PC-3 (cell line): ENCODE measurements around the gene SRSF7. TPM values are rescaled to one million over a fixed set of nuclear protein-coding genes. Genes with fewer than 3 reads are reported as not detected.

Experiments
- ATAC-seq: fragments of 200-7000 bp; cut with Tn5 transposase; 2 replicates; pipeline ENCODE4 v1.9.1; 2020; ENCODE audit warnings: mild to moderate bottlenecking, moderate library complexity
- BruUV-seq: library from RNA; stranded (reverse); fragments of 400-500 nt; replicated peaks from 2 replicates; lab custom pipeline; 2021; lab: Mats Ljungman, UMichigan
- CTCF ChIA-PET: fragments of 300-600 bp; sonication (Branson Sonifier 250); formaldehyde crosslinking; loops from one replicate; lab custom pipeline; 2022; ENCODE audit warnings: antibody characterized with exemption; lab: Charles Lee
- POLR2A ChIA-PET: fragments of 300-600 bp; sonication (Branson Sonifier 250); formaldehyde crosslinking; loops from one replicate; lab custom pipeline; 2022; ENCODE audit warnings: antibody characterized with exemption; ENCODE audit not compliant: unreplicated experiment; lab: Charles Lee
- DNase-seq: peaks from one replicate; pipeline ENCODE4 v3.0.0-alpha.2; 2015
- H2AFZ ChIP-seq: fragments of 300-600 bp; sonication (generic); 2 replicates; pipeline ENCODE4 v1.6.0; 2016; ENCODE audit warnings: antibody characterized with exemption, low read length
- H3F3A ChIP-seq: fragments of 300-600 bp; sonication (generic); one replicate; pipeline ENCODE4 v1.6.0; 2017; ENCODE audit warnings: antibody characterized with exemption, low read length, control low read depth, mild to moderate bottlenecking; ENCODE audit not compliant: unreplicated experiment
- H3K27ac ChIP-seq: fragments of 300-600 bp; sonication (generic); 2 replicates; pipeline ENCODE4 v1.5.1; 2016; ENCODE audit warnings: mild to moderate bottlenecking, low read length
- H3K27me3 ChIP-seq: fragments of 300-600 bp; sonication (generic); 2 replicates; pipeline ENCODE4 v1.6.1; 2016; ENCODE audit warnings: low read length, mixed read lengths
- H3K36me3 ChIP-seq: fragments of 300-600 bp; sonication (generic); 2 replicates; pipeline ENCODE4 v1.6.1; 2016; ENCODE audit warnings: low read depth, mixed run types, low read length, mixed read lengths
- H3K4me1 ChIP-seq: fragments of 300-600 bp; sonication (generic); 2 replicates; pipeline ENCODE4 v1.5.1; 2016; ENCODE audit warnings: low read length; ENCODE audit not compliant: insufficient read depth
- H3K4me2 ChIP-seq: fragments of 300-600 bp; sonication (generic); 2 replicates; pipeline ENCODE4 v1.6.0; 2016; ENCODE audit warnings: low read length
- H3K4me3 ChIP-seq: fragments of 300-600 bp; sonication (generic); 2 replicates; pipeline ENCODE4 v1.5.1; 2016; ENCODE audit warnings: mild to moderate bottlenecking, low read length, mixed read lengths
- H3K79me2 ChIP-seq: fragments of 300-600 bp; sonication (generic); 2 replicates; pipeline ENCODE4 v1.6.1; 2017; ENCODE audit warnings: low read length, mixed read lengths
- H3K9ac ChIP-seq: fragments of 300-600 bp; sonication (generic); 2 replicates; pipeline ENCODE4 v1.6.0; 2016; ENCODE audit warnings: mild to moderate bottlenecking, low read length
- H3K9me2 ChIP-seq: fragments of 300-600 bp; sonication (generic); replicated peaks from 2 replicates; pipeline ENCODE4 v1.6.1; 2016; ENCODE audit warnings: mixed run types, low read length, mixed read lengths
- H3K9me3 ChIP-seq: fragments of 300-600 bp; sonication (generic); 2 replicates; pipeline ENCODE4 v1.6.1; 2016; ENCODE audit warnings: low read length, mixed read lengths
- H4K20me1 ChIP-seq: fragments of 300-600 bp; sonication (generic); 2 replicates; pipeline ENCODE4 v1.6.1; 2016; ENCODE audit warnings: low read length, mixed read lengths
- CTCF ChIP-seq: fragments of 300-600 bp; sonication (generic); conservative IDR thresholded peaks from 2 replicates; pipeline ENCODE4 v1.5.1; 2017; ENCODE audit warnings: antibody characterized with exemption, low read depth, mild to moderate bottlenecking, low read length
- EZH2 ChIP-seq: fragments of 300-600 bp; sonication (generic); IDR thresholded peaks from one replicate; pipeline ENCODE4 v1.6.1; 2017; ENCODE audit warnings: antibody characterized with exemption, mild to moderate bottlenecking, low read length; ENCODE audit not compliant: unreplicated experiment
- EZH2phosphoT487 ChIP-seq: fragments of 300-600 bp; sonication (generic); IDR thresholded peaks from 2 replicates; pipeline ENCODE4 v1.6.1; 2018; ENCODE audit warnings: mild to moderate bottlenecking, antibody characterized with exemption, low read length, borderline replicate concordance
- intact Hi-C: fragments of 100-400 bp; cut with micrococcal nuclease; formaldehyde crosslinking; loops from 2 replicates; pipeline ENCODE4 v1.9.0; 2023
- total RNA-seq: library from RNA; depleted of rRNA; stranded (reverse); fragments of >200 nt; gene quantifications from 2 replicates; pipeline ENCODE4 v1.2.3, GENCODE V29; 2014; rRNA removed

SRSF7 gene
- total RNA-seq, 1 experiment from 2014 or later: 160 TPM

- CTCF ChIA-PET: interaction anchor here (0.6 kb wide), 1 partner anchor 12 kb away, joined by 8 read pairs; no protein-coding TSS in a partner anchor
- Histone ChIP-seq H3K4me2 (no peak overlapping the region), H3K4me3 (no peak overlapping the region), H3K79me2 (no peaks in the 10 kb centered on the region), H4K20me1 (no peaks in the 10 kb centered on the region), H3K27me3 (no peaks in the 10 kb centered on the region), H3K9me3 (no peaks in the 10 kb centered on the region), H3K9me2 (no peaks in the 10 kb centered on the region), H3K9ac (no peak overlapping the region), H3F3A (no peaks in the 10 kb centered on the region), H3K27ac (no peak overlapping the region), H3K36me3 (no peaks in the 10 kb centered on the region), H3K4me1 (peaks cover 18% of the 10 kb centered on the region), H2AFZ (no peak overlapping the region)
- TF ChIP-seq EZH2 (no peak), CTCF (no peak), EZH2phosphoT487 (no peak)
- intact Hi-C loops: no loop called here
- no peak for DNase-seq
- no peak for ATAC-seq
- BruUV-seq: no TSS peak
- POLR2A ChIA-PET: interaction anchor here (0.5 to 0.6 kb wide), 2 partner anchors 80 to 142 kb away, joined by 4 to 6 read pairs; no protein-coding TSS in a partner anchor
These were observed 52.6 kb downstream of the SRSF7 start for GRCh38 chr2:38698467-38699003.

- Histone ChIP-seq H3K4me1 (peaks cover 27% of the 10 kb centered on the region), H3K4me2 (no peak overlapping the region), H3K27ac (no peak overlapping the region), H4K20me1 (no peaks in the 10 kb centered on the region), H3K4me3 (no peak overlapping the region), H3K27me3 (no peaks in the 10 kb centered on the region), H2AFZ (no peak overlapping the region), H3K36me3 (no peaks in the 10 kb centered on the region), H3K9me3 (no peaks in the 10 kb centered on the region), H3F3A (no peaks in the 10 kb centered on the region), H3K9ac (no peak overlapping the region), H3K79me2 (no peaks in the 10 kb centered on the region), H3K9me2 (no peaks in the 10 kb centered on the region)
- DNase-seq: no peak
- BruUV-seq: no TSS peak
- ChIA-PET CTCF (no interaction called here), POLR2A (no interaction called here)
- ATAC-seq: no peak
- TF ChIP-seq EZH2: no peak
- no peak for TF ChIP-seq EZH2phosphoT487
- no peak for TF ChIP-seq CTCF
- intact Hi-C loops: no loop called here
These were observed 53.9 kb downstream of the SRSF7 start for GRCh38 chr2:38697116-38697840.

Other genes with a start within 250 kb of the SRSF7 start
- gene HNRNPLL, start 148.4 kb downstream of the SRSF7 start, total RNA-seq: 30.1 and 43.8 TPM in 2 replicates
- 22.7 and 26.4 TPM in 2 replicates for gene GALM, start 85.2 kb downstream of the SRSF7 start, total RNA-seq
- gene GEMIN6, start 26.8 kb upstream of the SRSF7 start, total RNA-seq: 13.7 and 23.8 TPM in 2 replicates
- gene DHX57, start 124.6 kb upstream of the SRSF7 start, total RNA-seq: 16.6 and 17.5 TPM in 2 replicates
- 9.6 and 24.4 TPM in 2 replicates for gene MORN2, start 124.6 kb upstream of the SRSF7 start, total RNA-seq
- gene ARHGEF33, start 138.5 kb upstream of the SRSF7 start, total RNA-seq: 0.04 and 0.06 TPM in 2 replicates